Breast epithelium (tissue), 4 donors: ENCODE measurements around the gene KDM4C. TPM values are rescaled to one million over a fixed set of nuclear protein-coding genes. Genes with fewer than 3 reads are reported as not detected.

Source experiments
- DNase-seq, 2 donors: peaks; one replicate each; pipeline ENCODE4 v3.0.0-alpha.2; 2019; ENCODE audit warnings: low spot score in 2 of 2
- H3K27ac ChIP-seq, 2 donors: fragments of 200-600 bp; sonication (generic) in 1 of 2; one replicate each; pipeline ENCODE4 v1.5.1; 2016 to 2019; ENCODE audit warnings: mild to moderate bottlenecking in 1 of 2
- H3K27me3 ChIP-seq, 2 donors: fragments of 200-600 bp; sonication (generic) in 1 of 2; one replicate each; pipeline versions ENCODE4 v1.5.1 to v1.6.0; 2017 to 2019; ENCODE audit warnings: control low read depth in 1 of 2, mild to moderate bottlenecking in 1 of 2
- H3K36me3 ChIP-seq: fragments of 200-600 bp; one replicate; pipeline ENCODE4 v1.5.1; 2019
- H3K4me1 ChIP-seq, 2 donors: fragments of 200-600 bp; sonication (generic); one replicate each; pipeline ENCODE4 v1.5.1; 2016 to 2019; ENCODE audit warnings: control low read depth in 1 of 2
- H3K4me3 ChIP-seq, 3 donors: fragments of 200-600 bp; sonication (generic); 1 replicate in 2 of 3; 2 replicates in 1 of 3; pipeline ENCODE4 v1.5.1; 2016 to 2019; ENCODE audit warnings: mild to moderate bottlenecking in 3 of 3, moderate library complexity in 2 of 3
- H3K9me3 ChIP-seq, 2 donors: fragments of 200-600 bp; sonication (generic) in 1 of 2; one replicate each; pipeline ENCODE4 v1.5.1; 2016 to 2019; ENCODE audit warnings: control low read depth in 1 of 2
- POLR2A ChIP-seq: fragments of 450-650 bp; IDR thresholded peaks from one replicate; pipeline ENCODE4 v1.6.1; 2016; ENCODE audit warnings: antibody characterized with exemption, mild to moderate bottlenecking, moderate library complexity
- POLR2AphosphoS5 ChIP-seq, 3 donors: sonication (generic); formaldehyde crosslinking; IDR thresholded peaks; one replicate each; pipeline ENCODE4 v1.6.1; 2017; ENCODE audit warnings: antibody characterized with exemption in 3 of 3
- intact Hi-C: fragments of 100-400 bp; cut with DNase I; formaldehyde crosslinking; loops from one replicate; pipeline ENCODE4 v1.15.1; 2023; ENCODE audit warnings: low total_unique reads
- total RNA-seq, 3 donors: library from RNA; depleted of rRNA; stranded (reverse); fragments of >200 nt; gene quantifications; one replicate each; pipeline ENCODE4 v1.1.0, GENCODE V29; 2016
- TF ChIP-seq, protein P1 (sequence below), 3 donors: fragments of 450-650 bp; IDR thresholded peaks; one replicate each; pipeline ENCODE4 v1.5.1; 2016 to 2017; ENCODE audit warnings: antibody characterized with exemption in 3 of 3, mild to moderate bottlenecking in 3 of 3, moderate library complexity in 3 of 3

Gene KDM4C
- total RNA-seq, 3 donors from 2014 or later: 37.8 to 80.9 (median 60.0) TPM

DNA sequence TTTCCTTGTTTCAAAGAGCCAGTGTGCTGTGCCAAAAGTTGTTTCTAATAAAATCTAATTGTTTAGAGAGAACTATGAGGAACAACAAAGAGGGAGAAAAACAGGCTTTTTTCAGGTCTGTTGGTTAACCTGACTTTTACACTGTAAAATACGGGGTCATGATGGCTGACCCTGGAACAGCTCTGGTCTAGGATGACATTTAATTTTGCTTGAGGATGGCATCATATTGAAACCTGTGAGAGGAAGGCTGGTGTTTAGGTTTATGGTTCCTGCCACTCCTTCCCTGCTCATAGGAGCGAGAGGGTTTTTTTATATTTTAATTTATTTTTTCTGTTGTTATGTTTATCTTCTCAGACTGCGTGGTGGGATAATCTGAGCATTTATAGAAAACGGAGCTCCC lies 327.6 kb downstream of the KDM4C start:
- no peak for TF ChIP-seq POLR2AphosphoS5 (IDR thresholded peaks at IDR 0.05)
- TF ChIP-seq, protein P1, sequence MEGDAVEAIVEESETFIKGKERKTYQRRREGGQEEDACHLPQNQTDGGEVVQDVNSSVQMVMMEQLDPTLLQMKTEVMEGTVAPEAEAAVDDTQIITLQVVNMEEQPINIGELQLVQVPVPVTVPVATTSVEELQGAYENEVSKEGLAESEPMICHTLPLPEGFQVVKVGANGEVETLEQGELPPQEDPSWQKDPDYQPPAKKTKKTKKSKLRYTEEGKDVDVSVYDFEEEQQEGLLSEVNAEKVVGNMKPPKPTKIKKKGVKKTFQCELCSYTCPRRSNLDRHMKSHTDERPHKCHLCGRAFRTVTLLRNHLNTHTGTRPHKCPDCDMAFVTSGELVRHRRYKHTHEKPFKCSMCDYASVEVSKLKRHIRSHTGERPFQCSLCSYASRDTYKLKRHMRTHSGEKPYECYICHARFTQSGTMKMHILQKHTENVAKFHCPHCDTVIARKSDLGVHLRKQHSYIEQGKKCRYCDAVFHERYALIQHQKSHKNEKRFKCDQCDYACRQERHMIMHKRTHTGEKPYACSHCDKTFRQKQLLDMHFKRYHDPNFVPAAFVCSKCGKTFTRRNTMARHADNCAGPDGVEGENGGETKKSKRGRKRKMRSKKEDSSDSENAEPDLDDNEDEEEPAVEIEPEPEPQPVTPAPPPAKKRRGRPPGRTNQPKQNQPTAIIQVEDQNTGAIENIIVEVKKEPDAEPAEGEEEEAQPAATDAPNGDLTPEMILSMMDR (IDR thresholded peaks at IDR 0.05): no peak
- TF ChIP-seq POLR2A: no peak
- Histone ChIP-seq H3K27ac (no peak overlapping the region), H3K36me3 (no peaks in the 10 kb centered on the region), H3K27me3 (no peaks in the 10 kb centered on the region), H3K9me3 (no peaks in the 10 kb centered on the region), H3K4me1 (no peaks in the 10 kb centered on the region), H3K4me3 (no peak overlapping the region)
- DNase-seq: no peak
- intact Hi-C loops: no loop called here

DNA sequence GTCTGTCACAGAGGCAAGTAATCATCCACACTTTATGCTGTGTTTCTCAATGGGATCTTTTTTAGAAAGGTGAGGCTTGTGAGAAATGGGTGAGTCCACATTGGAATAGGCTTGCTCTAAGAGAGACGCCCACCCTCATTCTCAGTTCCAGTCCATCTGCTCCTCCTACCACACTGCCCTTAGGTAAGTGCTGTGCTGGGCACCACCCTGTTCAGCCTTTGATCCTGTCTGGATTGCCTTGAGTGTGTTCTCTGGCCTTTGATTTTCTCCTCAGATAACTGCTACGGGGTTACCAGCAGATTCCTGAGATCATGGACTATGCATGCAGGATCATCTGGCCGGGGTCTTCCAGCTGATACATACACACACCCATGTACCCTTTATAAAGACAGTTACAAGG lies 328.6 kb downstream of the KDM4C start:
- H3K27me3 ChIP-seq: no peaks in the 10 kb centered on the region
- H3K36me3 ChIP-seq: no peaks in the 10 kb centered on the region
- no peak for DNase-seq
- H3K9me3 ChIP-seq: no peaks in the 10 kb centered on the region
- H3K4me1 ChIP-seq: no peaks in the 10 kb centered on the region
- TF ChIP-seq POLR2A (no peak), POLR2AphosphoS5 (IDR thresholded peaks at IDR 0.05) (no peak)
- TF ChIP-seq, protein P1 (IDR thresholded peaks at IDR 0.05): no peak
- intact Hi-C loops: no loop called here
- H3K4me3 ChIP-seq: no peak overlapping the region
- no peak overlapping the region for H3K27ac ChIP-seq

DNA sequence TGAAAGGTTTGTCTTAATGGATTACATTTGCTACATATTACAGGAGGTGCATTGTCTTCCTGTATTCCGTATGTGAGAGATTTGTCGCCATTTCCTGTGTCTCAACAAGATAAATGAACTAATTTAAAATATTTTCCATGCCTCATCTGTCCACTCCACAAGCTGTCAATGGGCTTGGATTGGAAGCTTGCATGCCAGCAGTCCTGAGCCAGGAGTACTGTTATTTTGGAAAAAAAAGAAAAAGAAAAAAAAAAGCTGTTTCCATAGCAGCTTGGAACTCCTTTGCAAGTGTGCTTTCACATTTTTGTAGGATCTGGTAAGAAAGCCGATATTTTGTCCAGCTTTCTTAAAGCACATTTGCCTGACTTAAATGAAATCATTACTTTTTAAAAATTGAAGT lies 330.8 kb downstream of the KDM4C start:
- no peak for DNase-seq
- intact Hi-C loops: no loop called here

DNA sequence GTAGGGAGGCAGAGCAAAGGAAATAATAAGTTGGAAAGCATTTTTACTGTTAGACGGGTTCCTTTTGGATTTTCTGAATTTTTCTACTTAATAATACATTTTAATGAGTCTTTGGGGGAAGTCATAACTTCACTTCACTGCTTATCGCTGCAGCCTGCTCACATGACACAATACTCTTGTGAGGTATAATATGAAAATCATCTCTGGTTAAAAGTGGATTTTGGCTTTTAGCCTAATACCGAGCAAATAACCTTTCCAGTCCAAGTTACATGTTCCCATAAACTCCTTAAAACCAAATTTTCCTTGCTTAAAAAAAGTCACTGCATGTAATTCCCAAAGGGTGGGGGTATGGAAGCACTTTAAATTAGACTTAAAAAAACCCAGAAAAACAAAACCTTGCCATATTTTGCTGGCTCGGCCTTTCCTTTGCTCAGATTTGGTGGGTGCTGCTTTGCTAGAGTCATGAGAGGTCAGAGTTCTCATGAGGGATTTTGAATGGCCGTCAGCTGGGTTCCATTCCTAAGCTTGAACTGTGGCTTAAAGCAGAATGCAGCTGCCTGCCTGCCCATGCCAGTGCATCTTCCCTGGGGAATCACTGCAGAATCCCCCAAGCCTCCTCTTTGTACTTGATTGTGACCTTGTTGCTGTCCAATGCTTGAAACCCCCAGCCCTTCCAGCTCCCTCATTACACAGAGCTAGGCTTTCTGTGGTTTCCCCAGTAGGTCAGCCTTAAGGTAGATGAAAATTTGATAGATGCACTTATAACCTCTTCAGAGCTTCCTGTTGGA lies 331.8 kb downstream of the KDM4C start:
- Histone ChIP-seq H3K9me3 (no peaks in the 10 kb centered on the region), H3K4me3 (no peak overlapping the region), H3K4me1 (no peaks in the 10 kb centered on the region), H3K36me3 (no peaks in the 10 kb centered on the region), H3K27ac (no peak overlapping the region), H3K27me3 (no peaks in the 10 kb centered on the region)
- no peak for DNase-seq
- TF ChIP-seq POLR2A (no peak), POLR2AphosphoS5 (IDR thresholded peaks at IDR 0.05) (no peak)
- TF ChIP-seq, protein P1 (IDR thresholded peaks at IDR 0.05): no peak
- intact Hi-C loops: no loop called here

More for the DNA sequence above, 330.8 kb downstream of the KDM4C start:
- Histone ChIP-seq H3K36me3 (no peaks in the 10 kb centered on the region), H3K9me3 (no peaks in the 10 kb centered on the region), H3K27ac (no peak overlapping the region), H3K27me3 (no peaks in the 10 kb centered on the region), H3K4me3 (no peak overlapping the region), H3K4me1 (no peaks in the 10 kb centered on the region)
- TF ChIP-seq POLR2A (no peak), POLR2AphosphoS5 (IDR thresholded peaks at IDR 0.05) (no peak)
- TF ChIP-seq, protein P1 (IDR thresholded peaks at IDR 0.05): no peak

DNA sequence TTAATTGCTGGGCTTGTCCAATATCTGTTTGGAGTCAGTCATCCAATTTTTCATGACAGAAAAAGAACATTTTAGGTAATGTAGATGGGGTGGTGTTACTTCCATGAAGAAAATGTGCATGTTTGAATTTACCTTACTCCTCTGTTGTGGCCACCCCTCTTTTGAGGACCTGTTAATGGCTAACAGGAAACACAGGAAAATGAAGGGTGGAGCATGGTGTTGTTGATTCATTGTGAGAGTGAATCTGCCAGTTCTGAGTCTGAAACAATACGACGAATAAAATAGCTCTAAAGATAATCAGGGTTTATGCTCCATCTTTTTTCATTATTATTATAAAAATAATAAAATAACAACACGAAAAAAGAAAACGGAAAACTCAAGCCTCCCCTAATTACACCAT lies 335.3 kb downstream of the KDM4C start:
- TF ChIP-seq, protein P1 (IDR thresholded peaks at IDR 0.05): no peak
- TF ChIP-seq POLR2AphosphoS5 (IDR thresholded peaks at IDR 0.05) (no peak), POLR2A (no peak)
- intact Hi-C loops: no loop called here
- Histone ChIP-seq H3K27ac (no peak overlapping the region), H3K4me1 (no peaks in the 10 kb centered on the region), H3K4me3 (no peak overlapping the region), H3K27me3 (no peaks in the 10 kb centered on the region), H3K36me3 (no peaks in the 10 kb centered on the region), H3K9me3 (no peaks in the 10 kb centered on the region)
- DNase-seq: no peak
